Stimulated activated naive CD4-positive, alpha-beta T cell treated with Interleukin-2 at 50 U/mL for 16 hours (primary cell): ENCODE data around the gene BCKDK.

Source experiments
- DNase-seq: peaks from one replicate; lab custom pipeline; 2025; lab: John Stamatoyannopoulos, UW

BCKDK gene

DNA sequence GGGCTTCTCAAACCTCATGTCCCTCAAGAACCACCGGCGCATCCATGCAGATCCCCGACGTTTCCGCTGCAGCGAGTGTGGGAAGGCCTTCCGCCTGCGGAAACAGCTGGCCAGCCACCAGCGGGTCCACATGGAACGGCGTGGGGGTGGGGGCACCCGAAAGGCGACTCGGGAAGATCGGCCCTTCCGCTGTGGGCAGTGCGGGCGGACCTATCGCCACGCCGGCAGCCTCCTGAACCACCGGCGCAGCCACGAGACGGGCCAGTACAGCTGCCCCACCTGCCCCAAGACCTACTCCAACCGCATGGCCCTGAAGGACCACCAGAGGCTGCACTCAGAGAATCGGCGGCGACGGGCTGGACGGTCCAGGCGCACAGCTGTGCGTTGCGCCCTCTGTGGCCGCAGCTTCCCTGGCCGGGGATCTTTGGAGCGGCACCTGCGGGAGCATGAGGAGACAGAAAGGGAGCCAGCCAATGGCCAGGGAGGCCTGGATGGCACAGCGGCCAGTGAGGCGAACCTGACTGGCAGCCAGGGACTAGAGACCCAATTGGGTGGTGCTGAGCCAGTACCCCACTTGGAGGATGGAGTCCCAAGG lies 28.1 kb upstream of the BCKDK start:
- DNase-seq, result no peak

DNA sequence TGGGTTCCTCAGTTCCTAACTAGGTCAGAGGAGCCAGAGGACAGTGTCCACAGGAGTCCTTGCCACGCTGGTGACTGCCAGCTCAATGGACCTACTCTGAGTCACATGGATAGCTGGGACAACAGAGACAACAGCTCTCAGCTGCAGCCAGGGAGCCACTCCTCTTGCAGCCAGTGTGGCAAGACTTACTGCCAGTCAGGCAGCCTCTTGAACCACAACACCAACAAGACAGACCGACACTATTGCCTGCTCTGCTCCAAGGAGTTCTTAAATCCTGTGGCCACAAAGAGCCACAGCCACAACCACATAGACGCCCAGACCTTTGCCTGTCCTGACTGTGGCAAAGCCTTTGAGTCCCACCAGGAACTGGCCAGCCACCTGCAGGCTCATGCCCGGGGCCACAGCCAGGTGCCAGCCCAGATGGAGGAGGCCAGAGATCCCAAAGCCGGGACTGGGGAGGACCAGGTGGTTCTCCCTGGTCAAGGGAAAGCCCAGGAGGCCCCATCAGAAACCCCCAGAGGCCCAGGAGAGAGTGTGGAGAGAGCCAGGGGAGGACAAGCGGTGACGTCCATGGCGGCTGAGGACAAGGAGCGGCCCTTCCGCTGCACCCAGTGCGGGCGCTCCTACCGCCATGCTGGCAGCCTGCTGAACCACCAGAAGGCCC lies 27.3 kb upstream of the BCKDK start:
- no peak for DNase-seq

DNA sequence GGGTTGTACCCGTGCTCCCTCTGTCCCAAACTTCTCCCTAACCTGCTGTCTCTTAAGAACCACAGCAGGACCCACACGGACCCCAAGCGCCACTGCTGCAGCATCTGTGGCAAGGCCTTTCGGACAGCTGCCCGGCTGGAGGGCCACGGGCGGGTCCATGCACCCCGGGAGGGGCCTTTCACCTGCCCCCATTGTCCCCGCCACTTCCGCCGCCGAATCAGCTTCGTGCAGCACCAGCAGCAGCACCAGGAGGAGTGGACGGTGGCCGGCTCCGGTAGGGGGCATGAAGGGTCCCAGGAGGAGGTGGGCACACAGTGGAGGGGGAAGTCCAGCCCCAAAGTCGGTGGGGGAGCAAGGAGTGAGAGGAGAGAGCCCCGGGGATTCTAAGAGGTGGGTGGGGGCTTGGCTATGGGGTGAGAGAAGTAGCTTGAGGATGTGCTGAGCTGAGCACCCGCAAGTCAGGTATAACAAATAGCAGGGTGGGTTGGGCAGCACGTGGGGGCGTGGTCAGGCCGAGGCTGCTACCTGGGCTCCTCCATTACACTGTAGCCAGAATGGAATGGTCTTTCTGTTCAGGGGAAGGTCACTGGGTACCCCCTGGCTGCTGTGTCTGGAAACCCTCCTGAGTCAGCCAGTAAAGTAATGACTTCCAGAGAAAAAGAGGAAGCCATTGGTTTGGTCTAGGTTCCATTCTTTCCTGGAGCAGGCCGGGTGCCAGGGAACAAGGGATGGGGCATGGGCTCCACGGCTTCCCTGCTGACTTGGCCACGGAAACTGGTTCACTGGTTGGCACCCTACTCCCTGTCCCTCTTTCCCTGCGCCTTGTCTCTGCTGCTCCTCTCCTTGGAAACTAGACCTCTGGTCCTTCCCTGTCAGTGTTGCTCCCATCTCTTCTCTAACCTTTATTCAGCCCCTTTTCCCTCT lies 26.5 kb upstream of the BCKDK start:
- no peak for DNase-seq

DNA sequence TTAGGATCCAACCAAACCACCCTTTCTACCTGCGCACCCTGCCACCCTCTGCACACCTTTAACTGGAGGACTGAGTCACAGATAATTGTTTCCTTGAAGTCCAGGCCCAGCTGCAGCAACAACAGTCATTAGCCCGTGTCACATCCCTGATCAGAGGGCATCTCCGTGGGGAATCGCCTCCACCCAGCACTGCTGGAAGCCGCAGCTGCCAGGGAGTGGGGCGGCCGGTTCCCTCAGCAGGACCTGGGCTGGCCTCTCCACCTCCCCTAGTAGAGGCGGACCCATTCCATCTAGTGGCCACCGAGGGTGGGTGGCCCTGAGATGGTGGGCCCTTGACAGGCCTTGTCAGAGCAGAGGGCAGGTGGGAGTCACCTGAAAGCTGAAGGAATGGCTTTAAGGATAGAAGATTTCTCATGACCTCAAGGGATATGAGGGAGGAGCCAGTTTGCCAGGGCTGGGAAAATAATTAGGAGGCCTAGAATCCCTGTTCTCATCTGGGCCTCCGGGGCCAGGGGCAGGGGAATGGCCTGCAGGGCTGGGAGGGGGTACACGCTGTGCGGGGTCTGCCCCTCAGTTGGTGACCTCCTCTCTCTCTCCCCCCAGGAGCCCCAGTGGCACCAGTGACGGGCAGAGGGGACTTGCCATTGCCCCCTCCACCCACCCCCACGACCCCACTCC lies 25.7 kb upstream of the BCKDK start:
- DNase-seq, result no peak

DNA sequence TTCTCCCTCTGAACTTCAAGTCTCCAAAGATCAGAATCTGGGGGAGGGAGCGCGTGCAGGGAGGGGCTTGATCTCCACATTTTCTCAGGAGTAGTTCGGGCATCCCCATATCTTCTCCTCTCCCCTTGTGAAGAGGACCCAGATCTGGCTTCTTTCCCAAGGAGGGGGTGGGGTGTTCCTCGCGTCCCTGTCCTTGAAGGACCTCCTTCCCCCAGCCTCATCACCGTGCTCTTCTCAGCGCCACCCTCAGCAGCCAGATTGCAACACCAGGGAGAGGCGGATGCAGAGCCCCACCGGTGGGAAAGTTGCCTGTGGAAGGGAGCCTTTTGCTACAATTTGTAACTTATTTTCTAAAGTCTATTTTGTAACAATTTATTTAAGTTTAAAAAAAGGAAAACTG lies 25.1 kb upstream of the BCKDK start:
- DNase-seq, result no peak

DNA sequence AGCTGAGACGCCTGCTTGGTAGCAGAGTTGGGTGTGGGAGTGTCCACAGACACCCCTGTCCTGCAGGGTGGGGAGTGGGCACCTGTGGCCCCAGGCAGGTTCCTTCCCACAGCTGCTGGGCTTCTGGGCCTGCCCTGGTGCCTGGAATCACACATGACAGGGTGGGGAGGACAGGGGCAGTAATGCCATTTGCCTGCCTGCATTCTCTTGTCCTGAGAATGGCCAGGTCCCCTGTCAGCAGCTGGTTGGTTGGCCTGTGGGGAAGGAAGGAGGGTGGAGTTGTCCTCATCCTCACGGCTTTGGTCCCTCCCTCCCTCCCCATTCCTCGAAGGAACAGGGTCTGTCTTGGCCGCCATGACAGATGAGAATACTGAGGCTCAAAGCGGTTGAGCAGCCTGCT lies 24.6 kb upstream of the BCKDK start:
- no peak for DNase-seq

DNA sequence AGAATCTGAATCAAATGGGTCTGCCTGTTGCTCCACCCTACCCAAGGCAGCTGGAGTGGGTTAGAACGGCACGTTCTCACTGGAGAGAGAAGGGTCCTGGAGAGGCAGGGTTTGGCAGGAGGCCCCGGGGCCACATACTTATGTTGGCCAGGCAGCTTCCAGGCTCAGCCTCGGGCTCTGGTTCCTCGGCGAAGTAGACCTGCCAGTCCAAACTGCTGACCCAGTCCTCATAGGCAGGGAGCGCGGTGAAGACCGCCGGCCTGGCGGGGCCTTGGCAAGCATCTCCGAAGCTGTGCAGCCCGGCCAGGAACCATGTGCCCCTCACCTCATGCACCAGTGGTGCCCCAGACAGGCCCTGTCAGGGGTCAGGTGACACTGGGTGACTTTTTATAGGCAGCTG lies 24.2 kb upstream of the BCKDK start:
- DNase-seq, result no peak

DNA sequence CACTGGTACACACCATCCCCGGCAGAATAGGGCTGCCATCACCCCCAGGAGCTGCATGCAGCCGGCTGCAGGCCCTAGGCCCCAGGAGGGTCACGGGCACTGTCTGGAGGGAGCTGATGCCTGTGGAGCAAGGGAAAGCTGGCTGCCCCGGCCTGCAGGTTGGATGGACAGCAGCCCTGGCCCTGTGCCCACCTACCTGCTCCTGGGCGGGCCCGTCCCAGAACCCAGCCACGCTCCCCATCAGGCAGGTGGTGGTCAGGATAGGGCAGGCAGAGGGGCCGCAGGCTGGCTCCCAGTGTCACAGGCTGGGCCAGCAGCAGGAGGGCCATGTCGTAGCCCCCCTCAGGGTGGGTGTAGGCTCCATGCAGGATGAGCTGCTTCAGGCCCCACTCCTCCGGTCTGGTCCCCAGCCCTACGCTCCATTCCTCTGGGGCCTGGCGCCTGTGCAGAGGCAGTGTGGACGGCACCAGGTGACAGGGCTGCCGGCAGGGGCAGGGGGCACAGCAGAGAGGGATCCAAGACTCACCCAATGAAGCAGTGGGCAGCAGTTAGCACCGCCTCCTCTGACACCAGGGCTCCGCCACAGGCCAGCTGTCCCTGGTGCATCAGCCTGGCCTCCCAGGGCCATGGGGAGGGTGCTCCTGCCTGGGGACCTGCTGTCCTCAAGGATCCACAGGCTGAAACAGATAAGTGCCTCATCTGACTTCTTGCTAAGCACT lies 23.4 kb upstream of the BCKDK start:
- DNase-seq, result no peak

DNA sequence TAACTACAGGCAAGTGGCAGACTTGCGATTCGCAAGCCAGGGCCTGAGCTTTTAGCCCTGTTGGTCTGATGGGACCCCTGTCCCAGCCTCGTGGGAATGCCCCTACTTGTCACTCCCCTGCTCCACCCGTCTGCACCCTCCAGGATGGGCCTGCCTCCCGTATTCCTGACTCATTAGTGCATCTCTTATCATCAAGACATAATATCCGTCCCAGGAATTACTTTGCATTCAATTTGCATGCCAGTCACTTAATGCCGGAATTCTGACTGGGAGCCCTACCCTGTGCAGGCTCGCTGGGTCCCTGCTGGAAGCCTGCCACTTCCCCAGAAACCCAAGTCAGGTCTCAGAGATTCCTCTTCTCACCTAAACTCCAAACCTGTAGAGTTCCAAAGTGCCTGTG lies 22.8 kb upstream of the BCKDK start:
- no peak for DNase-seq

DNA sequence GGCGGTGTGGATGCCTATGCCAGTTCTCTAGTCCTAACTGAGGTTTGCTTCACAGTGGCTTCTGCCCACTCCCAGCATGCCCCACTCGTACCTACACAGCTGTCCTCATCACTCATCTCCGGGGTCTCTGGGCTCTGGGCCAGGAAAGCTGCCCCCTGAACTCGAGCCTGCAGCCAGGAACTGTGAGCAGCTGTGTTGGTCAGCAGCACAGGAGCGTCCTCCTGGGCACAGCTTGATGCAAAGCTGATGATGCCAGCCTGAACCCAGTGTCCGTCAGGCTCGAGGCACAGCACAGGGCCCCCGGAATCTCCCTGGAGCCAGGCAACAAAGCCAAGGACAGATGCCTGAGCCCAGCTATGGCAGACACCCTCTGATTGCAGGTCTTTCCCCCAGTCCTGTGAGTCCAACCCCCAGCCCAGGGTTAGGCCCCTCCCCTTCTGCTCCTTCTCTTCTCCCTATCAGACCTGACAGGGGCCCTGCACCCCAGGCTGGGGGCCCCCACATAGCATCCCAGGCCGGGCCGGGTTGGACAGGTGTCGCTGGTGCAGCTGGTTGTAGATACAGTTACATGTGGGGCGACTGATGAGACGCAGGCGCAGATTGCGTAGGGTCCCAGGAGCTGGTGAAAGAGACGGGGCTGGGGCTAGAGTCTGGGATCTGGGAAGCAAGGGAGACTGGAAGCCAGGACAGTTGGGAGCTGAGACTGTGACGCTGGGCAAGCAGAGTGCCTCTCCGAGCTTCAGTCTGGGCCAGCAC lies 22.1 kb upstream of the BCKDK start:
- no peak for DNase-seq

DNA sequence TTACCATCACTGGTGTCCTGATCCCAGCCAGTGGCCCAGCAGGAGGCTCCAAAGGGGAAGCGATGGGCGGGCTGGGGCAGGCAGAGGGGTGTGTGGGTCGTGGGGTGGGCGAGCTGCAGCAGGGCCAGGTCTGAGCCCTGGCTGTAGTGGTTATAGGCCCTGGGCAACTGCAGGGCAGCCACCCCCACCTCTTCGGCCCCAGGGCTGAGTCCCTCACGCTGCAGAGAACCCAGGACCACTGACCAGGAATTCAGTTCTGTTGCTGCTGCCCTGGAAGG lies 21.6 kb upstream of the BCKDK start:
- no peak for DNase-seq

DNA sequence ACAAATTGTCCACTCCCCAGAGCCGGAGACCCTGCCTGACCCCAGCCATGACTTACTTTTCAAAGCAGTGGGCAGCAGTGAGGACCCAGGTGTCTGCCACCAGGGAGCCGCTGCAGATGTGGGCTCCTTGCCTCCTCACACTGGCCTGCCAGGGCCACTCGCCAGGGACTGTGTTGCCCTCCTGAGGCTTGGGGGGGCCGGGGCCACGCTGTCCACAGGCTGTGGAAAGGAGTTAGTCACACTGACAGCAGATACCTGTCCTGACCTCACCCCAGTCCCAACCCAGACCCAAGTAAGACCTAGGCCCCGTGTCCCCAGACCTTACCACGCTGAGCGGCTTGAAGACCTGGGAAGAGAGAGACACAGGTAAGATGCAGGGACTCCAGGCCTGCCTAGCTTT lies 20.7 kb upstream of the BCKDK start:
- DNase-seq, result no peak

DNA sequence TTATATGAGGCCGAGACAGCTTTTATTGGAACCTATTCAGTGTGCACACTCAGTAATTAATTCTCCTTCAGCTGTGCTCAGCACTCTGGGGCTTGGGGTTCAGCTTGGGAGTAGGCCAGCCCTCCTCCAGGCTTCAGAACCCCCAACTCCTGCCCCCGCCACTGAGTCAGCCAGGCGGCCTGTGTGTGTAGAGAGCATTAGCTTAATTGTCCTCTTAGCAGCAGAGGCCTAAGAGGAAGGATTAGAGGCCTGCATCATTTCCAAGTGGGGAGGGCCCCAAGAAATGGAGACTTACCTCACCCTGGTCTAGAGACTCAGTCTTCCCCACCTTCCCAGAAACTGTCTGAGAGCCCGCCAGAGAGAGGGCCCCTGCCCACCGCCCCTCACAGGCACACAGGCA lies 20.2 kb upstream of the BCKDK start:
- no peak for DNase-seq

DNA sequence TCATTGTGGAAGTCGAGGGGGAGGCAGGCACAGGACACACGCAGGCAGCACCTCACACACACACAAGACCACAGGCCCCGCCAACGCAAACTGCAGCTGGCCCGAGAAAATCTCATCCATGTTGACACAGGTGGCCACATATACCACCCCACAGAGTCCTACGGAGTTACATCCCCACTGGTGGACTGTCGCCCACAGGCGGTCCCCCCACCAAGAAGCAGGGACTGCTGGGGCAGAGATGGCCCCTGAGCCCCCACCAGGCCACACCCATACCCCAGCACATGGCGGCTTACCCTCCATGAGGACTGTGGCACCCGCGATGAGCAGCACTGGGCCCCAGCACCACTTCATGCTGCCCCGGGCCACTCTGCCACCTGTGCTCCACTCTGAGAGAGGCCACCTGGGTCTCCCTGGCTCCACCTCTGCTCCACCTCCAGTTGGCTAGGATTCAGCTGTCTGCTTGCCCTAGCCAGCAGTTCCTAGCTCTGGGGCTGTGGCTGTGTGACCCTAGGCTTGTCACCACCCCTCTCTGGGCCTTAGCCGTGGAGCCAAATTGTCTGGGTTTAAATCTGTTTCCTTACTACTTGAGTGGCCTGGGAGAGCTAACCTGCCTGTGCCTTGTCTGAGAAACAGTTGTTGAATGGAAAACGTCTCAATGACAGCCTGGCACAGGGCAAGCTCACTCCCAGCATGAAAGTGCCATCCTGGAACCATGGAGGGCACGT lies 19.6 kb upstream of the BCKDK start, which contains the start of gene PRSS53:
Gene PRSS53, minus strand, starts transcription at position 485 of the 725 bp plus-strand sequence. Its CDS starts 134 bp downstream, at position 351.
- DNase-seq, result no peak

DNA sequence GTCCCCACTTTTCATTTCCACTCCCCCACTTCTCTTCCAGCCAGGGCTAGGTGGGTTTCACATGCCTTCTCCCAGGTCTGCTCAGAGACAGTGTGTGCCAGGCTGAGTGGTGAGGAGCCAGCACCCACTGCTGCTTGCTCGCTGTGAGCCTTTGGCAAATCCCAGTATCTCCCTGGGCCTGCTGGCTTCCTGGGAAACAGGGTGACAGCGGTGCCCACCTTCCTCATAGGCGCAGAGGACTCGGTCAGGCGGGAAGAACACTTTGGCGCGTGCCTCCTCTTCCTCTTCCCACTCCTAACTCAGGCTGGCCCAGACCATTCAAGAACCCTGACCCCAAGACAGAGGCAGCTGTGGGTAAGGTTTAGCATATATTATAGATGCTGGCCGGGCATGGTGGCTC lies 19.0 kb upstream of the BCKDK start:
- no peak for DNase-seq

DNA sequence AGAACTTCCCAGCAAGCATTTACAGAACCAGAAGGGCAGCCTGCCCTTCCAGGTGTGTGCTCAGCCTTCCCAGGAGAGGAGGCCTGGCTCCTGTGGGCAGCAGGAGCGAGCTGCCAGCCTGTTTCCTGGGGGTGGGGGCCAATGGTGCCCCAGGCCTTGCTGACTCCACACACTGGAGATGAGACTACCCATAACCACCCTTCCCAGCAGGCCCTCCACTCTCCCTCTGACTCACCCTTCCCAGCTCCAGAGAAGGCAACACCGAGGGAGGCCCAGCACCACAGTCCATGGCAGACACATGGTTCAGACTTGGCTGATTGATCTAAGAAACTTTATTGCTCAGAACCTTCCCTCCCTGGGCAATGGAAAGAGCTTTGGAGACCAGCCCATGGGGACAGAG lies 17.6 kb upstream of the BCKDK start:
- DNase-seq, result no peak

DNA sequence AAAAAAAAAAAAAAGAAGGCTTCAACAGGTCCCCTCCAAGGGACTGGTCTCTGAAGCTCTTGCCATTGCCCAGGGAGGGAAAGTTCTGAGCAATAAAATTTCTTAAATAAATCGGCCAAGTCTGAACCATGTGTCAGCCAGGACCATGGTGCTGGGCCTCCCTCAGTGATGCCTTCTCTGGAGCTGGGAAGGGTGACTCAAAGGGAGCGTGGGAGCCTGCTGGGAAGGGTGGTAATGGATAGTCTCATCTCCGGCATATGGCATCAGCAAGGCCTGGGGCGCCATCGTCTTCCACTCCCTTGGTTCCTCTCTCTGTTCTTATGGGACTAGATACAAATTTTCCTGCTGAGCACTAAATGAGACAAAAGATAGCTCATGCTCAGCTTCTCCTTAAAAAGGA lies 15.9 kb upstream of the BCKDK start:
- no peak for DNase-seq

DNA sequence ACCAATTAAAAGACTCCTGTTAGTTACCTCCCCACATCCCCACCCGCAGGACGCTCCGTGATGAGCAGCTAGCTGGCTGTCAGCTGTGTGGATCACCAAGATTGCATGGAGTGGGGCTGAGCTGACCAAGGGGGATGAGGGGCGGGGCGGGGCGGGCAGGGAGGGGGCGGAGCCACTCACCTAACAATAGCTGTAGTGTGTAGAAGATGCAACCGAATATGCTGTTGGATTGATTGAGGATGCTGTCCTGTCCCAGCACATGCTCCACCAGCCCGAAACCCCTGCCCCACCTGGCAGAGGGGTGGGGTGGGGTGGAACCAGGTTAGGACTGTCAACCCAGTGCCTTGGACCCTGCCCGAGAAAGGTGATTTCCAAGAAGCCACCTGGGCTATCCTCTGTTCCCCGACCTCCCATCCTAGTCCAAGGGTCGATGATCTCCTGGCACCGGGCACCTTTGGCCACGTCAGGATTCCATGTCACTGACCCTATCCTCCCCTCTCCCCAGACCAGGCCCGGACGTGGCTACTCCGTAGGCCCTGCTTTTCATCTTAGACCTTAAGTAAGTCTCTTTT lies 15.0 kb upstream of the BCKDK start:
- no peak for DNase-seq

DNA sequence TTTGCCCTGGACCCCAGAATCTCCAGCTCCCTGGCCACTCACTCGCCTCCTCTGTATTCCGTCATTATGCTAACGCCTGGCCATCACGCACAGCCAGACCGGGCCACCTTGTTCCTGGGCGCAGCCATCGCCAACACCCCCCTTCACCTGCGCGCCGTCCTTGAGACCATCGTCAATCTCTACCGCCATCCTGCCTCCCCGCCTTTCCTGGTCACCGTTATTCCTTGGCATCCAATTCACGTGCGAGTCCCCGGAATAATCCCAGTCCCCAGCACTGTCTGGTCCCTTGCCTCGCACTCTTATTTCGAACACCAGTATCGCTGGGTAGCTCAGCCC lies 14.1 kb upstream of the BCKDK start:
- DNase-seq, result no peak

DNA sequence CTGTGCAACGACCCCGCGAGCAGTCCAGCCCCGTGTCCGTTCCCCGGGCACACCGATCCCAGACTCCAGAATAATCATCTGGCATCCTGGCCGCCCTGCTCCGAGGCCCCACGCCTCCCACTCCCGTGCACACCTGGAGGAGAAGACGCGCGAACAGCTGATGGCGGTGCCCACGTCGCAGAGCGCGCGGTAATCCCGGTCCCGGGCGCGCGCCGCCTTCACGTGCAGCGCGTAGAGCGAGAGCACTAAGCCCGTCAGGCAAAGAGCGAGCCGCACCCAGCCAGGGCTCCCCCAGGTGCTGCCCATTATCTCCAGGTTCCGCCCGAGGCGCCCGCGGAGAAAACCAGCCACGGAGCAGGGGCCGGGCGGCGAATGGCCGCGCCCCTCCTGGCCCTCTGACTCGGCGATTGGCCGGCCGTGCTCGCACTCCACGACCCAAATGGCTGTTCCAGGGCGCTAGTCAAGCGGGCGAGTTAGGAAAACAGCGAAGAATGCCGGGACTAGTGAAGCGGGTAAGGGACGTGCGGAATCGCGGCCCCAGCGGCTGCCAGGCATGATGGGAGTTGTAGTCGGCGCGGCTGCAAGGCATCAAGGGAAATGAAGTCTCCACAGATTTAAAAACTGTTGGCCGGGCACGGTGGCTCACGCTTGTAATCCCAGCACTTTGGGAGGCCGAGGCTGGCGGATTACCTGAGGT lies 13.6 kb upstream of the BCKDK start, which contains the start of gene VKORC1:
Gene VKORC1, minus strand, starts transcription at position 374 of the 697 bp plus-strand sequence. Its CDS starts 68 bp downstream, at position 306.
- DNase-seq, result peak; percentile 90
